ENCODE data around the gene ZC3H15.
"Not testable (repeated sequence)": the region's sequence is repeated elsewhere in the genome, so short reads cannot be mapped to it uniquely, and the experiment has no call there.

ZC3H15 gene

DNA sequence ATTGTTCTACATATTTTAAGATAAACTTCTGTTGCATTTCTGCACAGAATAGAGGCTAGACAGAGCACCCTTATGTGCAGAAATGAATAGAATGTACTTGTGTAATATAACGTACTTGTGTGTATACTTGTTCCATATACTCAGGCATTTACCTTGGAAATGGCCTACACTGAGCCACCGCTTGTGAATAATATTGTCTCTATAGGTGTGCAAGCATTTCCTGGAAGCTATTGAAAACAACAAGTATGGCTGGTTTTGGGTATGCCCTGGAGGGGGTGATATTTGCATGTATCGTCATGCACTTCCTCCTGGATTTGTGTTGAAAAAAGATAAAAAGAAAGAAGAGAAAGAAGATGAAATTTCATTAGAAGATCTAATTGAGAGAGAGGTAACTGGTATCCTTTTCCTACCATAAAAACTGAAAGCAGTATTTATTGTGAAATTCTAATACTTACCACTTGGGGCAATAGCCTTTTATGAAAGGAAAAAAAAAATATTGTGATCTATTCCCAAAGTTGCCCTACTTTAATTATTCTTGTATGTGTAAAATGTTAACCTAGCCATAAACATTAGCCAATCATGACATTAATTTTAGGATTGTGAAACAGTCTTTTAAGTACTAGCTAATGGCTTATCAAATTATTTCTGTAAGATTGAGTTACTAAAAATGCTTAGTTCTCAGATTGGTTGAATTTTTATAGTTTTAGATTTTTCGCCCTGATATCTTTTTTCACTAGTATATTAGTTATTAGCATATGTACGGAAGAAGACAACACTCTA is 18.0 kb downstream of the ZC3H15 start:
- no peaks in the 10 kb centered on the region for H3K27me3 Mint-ChIP-seq
- no peaks in the 10 kb centered on the region for H3K9me3 Mint-ChIP-seq
- DNase-seq (ENCODE audit: low spot score in 2 of 2) (no peak), ATAC-seq (replicated peaks; ENCODE audit: extremely low read depth, poor library complexity, severe bottlenecking) (no peak)
- H3K4me3 Mint-ChIP-seq = no peak overlapping the region
- H3K4me1 Mint-ChIP-seq = peaks cover 22% of the 10 kb centered on the region
- H3K36me3 Mint-ChIP-seq (ENCODE audit: insufficient read depth) = peaks cover 76% of the 10 kb centered on the region
- peak overlapping the region; percentile 30 for H3K27ac Mint-ChIP-seq (ENCODE audit: low read depth)

DNA sequence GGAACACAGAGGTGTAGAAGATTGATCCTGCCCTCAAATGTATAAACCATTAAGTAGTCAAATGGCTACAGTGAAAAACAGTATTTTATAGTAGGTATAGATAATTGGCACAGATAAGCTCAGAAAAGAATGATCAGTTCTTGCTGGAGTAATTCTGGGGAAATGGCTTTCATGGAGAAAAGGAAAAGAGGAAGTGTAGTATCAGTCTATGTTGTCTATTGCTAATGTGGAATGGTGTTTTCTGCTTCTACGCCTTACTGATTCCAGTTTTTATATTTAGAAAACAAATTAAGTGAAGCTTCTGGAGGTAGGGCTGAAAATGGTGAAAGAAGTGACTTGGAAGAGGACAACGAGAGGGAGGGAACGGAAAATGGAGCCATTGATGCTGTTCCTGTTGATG is 22.2 kb downstream of the ZC3H15 start:
- H3K36me3 Mint-ChIP-seq (ENCODE audit: insufficient read depth) = peaks cover 61% of the 10 kb centered on the region
- H3K4me1 Mint-ChIP-seq = peaks cover 16% of the 10 kb centered on the region
- DNase-seq (ENCODE audit: low spot score in 2 of 2) (no peak), ATAC-seq (replicated peaks; ENCODE audit: extremely low read depth, poor library complexity, severe bottlenecking) (no peak)
- H3K27ac Mint-ChIP-seq (ENCODE audit: low read depth) = no peak overlapping the region
- no peaks in the 10 kb centered on the region for H3K27me3 Mint-ChIP-seq
- no peaks in the 10 kb centered on the region for H3K9me3 Mint-ChIP-seq
- no peak overlapping the region for H3K4me3 Mint-ChIP-seq

GRCh38 chr2:186515376-186515775 is 29.3 kb downstream of the ZC3H15 start:
- Mint-ChIP-seq H3K27me3 (no peaks in the 10 kb centered on the region), H3K9me3 (no peaks in the 10 kb centered on the region), H3K4me1 (peaks cover 8% of the 10 kb centered on the region), H3K27ac (ENCODE audit: low read depth) (no peak overlapping the region), H3K36me3 (ENCODE audit: insufficient read depth) (peaks cover 21% of the 10 kb centered on the region), H3K4me3 (no peak overlapping the region)
- DNase-seq (ENCODE audit: low spot score in 2 of 2) = no peak
- ATAC-seq (replicated peaks; ENCODE audit: extremely low read depth, poor library complexity, severe bottlenecking) = no peak

GRCh38 chr2:186516396-186516795 is 30.3 kb downstream of the ZC3H15 start:
- Mint-ChIP-seq H3K27ac (ENCODE audit: low read depth) (no peak overlapping the region), H3K4me1 (peaks cover 8% of the 10 kb centered on the region), H3K27me3 (no peaks in the 10 kb centered on the region), H3K9me3 (no peaks in the 10 kb centered on the region), H3K36me3 (ENCODE audit: insufficient read depth) (peaks cover 14% of the 10 kb centered on the region), H3K4me3 (no peak overlapping the region)
- ATAC-seq (replicated peaks; ENCODE audit: extremely low read depth, poor library complexity, severe bottlenecking) (no peak), DNase-seq (ENCODE audit: low spot score in 2 of 2) (no peak)

DNA sequence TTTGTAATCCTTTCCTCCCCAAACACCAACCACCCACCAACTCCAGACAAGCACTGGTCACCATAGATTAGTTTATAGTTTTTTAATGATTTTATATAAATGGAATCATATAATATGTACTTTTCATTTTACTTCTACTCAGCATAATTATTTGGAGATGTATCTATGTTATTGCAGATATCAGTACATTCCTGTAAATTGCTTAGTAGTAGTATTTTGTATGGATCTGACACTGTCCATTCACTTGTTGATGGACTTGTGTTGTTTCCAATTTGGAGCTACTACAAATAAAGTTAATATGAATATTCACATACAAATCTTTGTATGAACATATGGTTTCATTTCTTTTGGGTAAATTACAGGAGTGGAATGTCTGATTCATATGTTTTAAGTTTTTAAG is 31.0 kb downstream of the ZC3H15 start:
- H3K36me3 Mint-ChIP-seq (ENCODE audit: insufficient read depth) = peaks cover 14% of the 10 kb centered on the region
- H3K9me3 Mint-ChIP-seq = no peaks in the 10 kb centered on the region
- ATAC-seq (replicated peaks; ENCODE audit: extremely low read depth, poor library complexity, severe bottlenecking) (no peak), DNase-seq (ENCODE audit: low spot score in 2 of 2) (no peak)
- H3K27ac Mint-ChIP-seq (ENCODE audit: low read depth) = no peak overlapping the region
- peaks cover 8% of the 10 kb centered on the region for H3K4me1 Mint-ChIP-seq
- H3K4me3 Mint-ChIP-seq = no peak overlapping the region
- no peaks in the 10 kb centered on the region for H3K27me3 Mint-ChIP-seq

DNA sequence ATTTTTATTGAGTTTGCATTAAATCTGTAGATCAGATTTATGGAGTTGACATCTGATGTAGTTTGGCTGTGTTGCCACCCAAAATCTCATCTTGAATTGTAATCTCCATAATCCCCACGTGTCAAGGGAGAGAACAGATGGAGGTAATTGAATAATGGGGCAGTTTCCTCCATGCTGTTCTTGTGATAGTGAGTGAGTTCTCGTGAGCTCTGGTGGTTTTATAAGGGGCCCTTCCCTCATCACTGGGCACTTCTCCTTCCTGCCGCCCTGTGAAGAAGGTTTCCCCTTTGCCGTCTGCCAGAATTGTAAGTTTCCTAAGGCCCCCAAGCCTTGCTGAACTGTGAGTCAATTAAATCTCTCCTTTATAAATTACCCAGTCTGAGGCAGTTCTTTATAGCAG is 32.2 kb downstream of the ZC3H15 start:
- H3K4me3 Mint-ChIP-seq = no peak overlapping the region
- no peaks in the 10 kb centered on the region for H3K27me3 Mint-ChIP-seq
- DNase-seq (ENCODE audit: low spot score in 2 of 2) (no peak), ATAC-seq (replicated peaks; ENCODE audit: extremely low read depth, poor library complexity, severe bottlenecking) (no peak)
- H3K9me3 Mint-ChIP-seq = no peaks in the 10 kb centered on the region
- H3K27ac Mint-ChIP-seq (ENCODE audit: low read depth) = peak overlapping the region; percentile 3
- peaks cover 13% of the 10 kb centered on the region for H3K36me3 Mint-ChIP-seq (ENCODE audit: insufficient read depth)
- H3K4me1 Mint-ChIP-seq = peaks cover 8% of the 10 kb centered on the region

- H3K36me3 Mint-ChIP-seq (ENCODE audit: insufficient read depth) = peaks cover 8% of the 10 kb centered on the region
Observed at GRCh38 chr2:186518945-186519344, 32.9 kb downstream of the ZC3H15 start.

GRCh38 chr2:186521570-186522153 is 35.6 kb downstream of the ZC3H15 start:
- H3K4me3 Mint-ChIP-seq; H3K4me1 Mint-ChIP-seq; H3K27ac Mint-ChIP-seq (ENCODE audit: low read depth): not testable (repeated sequence)

More at GRCh38 chr2:186518945-186519344, 32.9 kb downstream of the ZC3H15 start:
- peak overlapping the region; percentile 3 for H3K27ac Mint-ChIP-seq (ENCODE audit: low read depth)
- no peaks in the 10 kb centered on the region for H3K9me3 Mint-ChIP-seq
- ATAC-seq (replicated peaks; ENCODE audit: extremely low read depth, poor library complexity, severe bottlenecking) (no peak), DNase-seq (ENCODE audit: low spot score in 2 of 2) (no peak)
- H3K4me1 Mint-ChIP-seq = peaks cover 8% of the 10 kb centered on the region
- H3K27me3 Mint-ChIP-seq = no peaks in the 10 kb centered on the region
- H3K4me3 Mint-ChIP-seq = no peak overlapping the region

GRCh38 chr2:186522450-186522849 is 36.4 kb downstream of the ZC3H15 start:
- H3K27me3 Mint-ChIP-seq = no peaks in the 10 kb centered on the region
- peaks cover 8% of the 10 kb centered on the region for H3K4me1 Mint-ChIP-seq
- peaks cover 6% of the 10 kb centered on the region for H3K36me3 Mint-ChIP-seq (ENCODE audit: insufficient read depth)
- DNase-seq (ENCODE audit: low spot score in 2 of 2) (no peak), ATAC-seq (replicated peaks; ENCODE audit: extremely low read depth, poor library complexity, severe bottlenecking) (no peak)
- H3K27ac Mint-ChIP-seq (ENCODE audit: low read depth) = no peak overlapping the region
- H3K4me3 Mint-ChIP-seq = no peak overlapping the region
- no peaks in the 10 kb centered on the region for H3K9me3 Mint-ChIP-seq

More at GRCh38 chr2:186521570-186522153, 35.6 kb downstream of the ZC3H15 start:
- not testable (repeated sequence) for DNase-seq (ENCODE audit: low spot score in 2 of 2); ATAC-seq (replicated peaks; ENCODE audit: extremely low read depth, poor library complexity, severe bottlenecking); H3K27me3 Mint-ChIP-seq; H3K9me3 Mint-ChIP-seq; H3K36me3 Mint-ChIP-seq (ENCODE audit: insufficient read depth)

GRCh38 chr2:186523791-186524190 is 37.7 kb downstream of the ZC3H15 start:
- no peaks in the 10 kb centered on the region for H3K9me3 Mint-ChIP-seq
- ATAC-seq (replicated peaks; ENCODE audit: extremely low read depth, poor library complexity, severe bottlenecking) = no peak
- no peak overlapping the region for H3K27ac Mint-ChIP-seq (ENCODE audit: low read depth)
- peaks cover 3% of the 10 kb centered on the region for H3K4me1 Mint-ChIP-seq
- no peak overlapping the region for H3K4me3 Mint-ChIP-seq
- peaks cover 4% of the 10 kb centered on the region for H3K36me3 Mint-ChIP-seq (ENCODE audit: insufficient read depth)
- DNase-seq (ENCODE audit: low spot score in 2 of 2) = no peak
- H3K27me3 Mint-ChIP-seq = no peaks in the 10 kb centered on the region

GRCh38 chr2:186526281-186526680 is 40.2 kb downstream of the ZC3H15 start:
- DNase-seq (ENCODE audit: low spot score in 2 of 2) (no peak), ATAC-seq (replicated peaks; ENCODE audit: extremely low read depth, poor library complexity, severe bottlenecking) (no peak)
- H3K4me1 Mint-ChIP-seq = no peaks in the 10 kb centered on the region
- H3K4me3 Mint-ChIP-seq = no peak overlapping the region
- H3K9me3 Mint-ChIP-seq = no peaks in the 10 kb centered on the region
- peaks cover 2% of the 10 kb centered on the region for H3K36me3 Mint-ChIP-seq (ENCODE audit: insufficient read depth)
- no peaks in the 10 kb centered on the region for H3K27me3 Mint-ChIP-seq
- H3K27ac Mint-ChIP-seq (ENCODE audit: low read depth) = no peak overlapping the region

GRCh38 chr2:186530314-186530713 is 44.3 kb downstream of the ZC3H15 start:
- no peak overlapping the region for H3K4me3 Mint-ChIP-seq
- ATAC-seq (replicated peaks; ENCODE audit: extremely low read depth, poor library complexity, severe bottlenecking) (no peak), DNase-seq (ENCODE audit: low spot score in 2 of 2) (no peak)
- no peaks in the 10 kb centered on the region for H3K36me3 Mint-ChIP-seq (ENCODE audit: insufficient read depth)
- no peak overlapping the region for H3K27ac Mint-ChIP-seq (ENCODE audit: low read depth)
- no peaks in the 10 kb centered on the region for H3K9me3 Mint-ChIP-seq
- no peaks in the 10 kb centered on the region for H3K4me1 Mint-ChIP-seq
- peaks cover 8% of the 10 kb centered on the region for H3K27me3 Mint-ChIP-seq

DNA sequence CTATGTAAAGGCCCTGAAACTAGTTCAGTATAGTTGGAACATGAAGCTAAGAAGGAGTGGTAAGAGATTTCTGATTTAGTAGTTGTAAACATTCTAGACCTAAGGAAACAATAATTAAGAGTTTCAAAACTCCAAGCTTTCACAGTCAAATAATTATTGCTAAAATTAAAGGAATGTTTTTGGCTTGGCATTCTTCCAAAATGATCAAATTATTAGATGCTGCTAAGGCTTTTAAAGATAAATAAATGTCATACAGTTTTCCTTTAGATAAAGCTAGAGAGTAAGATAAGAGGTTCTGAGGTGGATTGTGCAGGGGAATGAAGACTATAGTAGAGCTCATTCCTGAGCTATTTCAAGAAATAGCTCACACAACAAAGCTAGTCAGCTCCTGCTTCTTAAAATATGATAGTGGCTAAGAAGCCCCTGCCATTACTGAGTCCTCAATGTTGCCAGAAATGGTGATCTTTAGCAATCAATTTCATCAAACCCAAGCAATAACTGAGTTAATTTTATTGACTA is 45.3 kb downstream of the ZC3H15 start:
- H3K27me3 Mint-ChIP-seq = peaks cover 16% of the 10 kb centered on the region

More for the DNA sequence above, 45.3 kb downstream of the ZC3H15 start:
- Mint-ChIP-seq H3K4me3 (no peak overlapping the region), H3K9me3 (no peaks in the 10 kb centered on the region), H3K4me1 (no peaks in the 10 kb centered on the region), H3K27ac (ENCODE audit: low read depth) (no peak overlapping the region), H3K36me3 (ENCODE audit: insufficient read depth) (no peaks in the 10 kb centered on the region)
- DNase-seq (ENCODE audit: low spot score in 2 of 2) (no peak), ATAC-seq (replicated peaks; ENCODE audit: extremely low read depth, poor library complexity, severe bottlenecking) (no peak)
